Measurements from ENCODE around the gene ADSS1.
"Not testable (repeated sequence)": the region's sequence is repeated elsewhere in the genome, so short reads cannot be mapped to it uniquely, and the experiment has no call there.

Gene ADSS1

GRCh38 chr14:104717646-104718045 lies 6.4 kb upstream of the ADSS1 start:
- DNase-seq (ENCODE audit: low spot score), result no peak

DNA sequence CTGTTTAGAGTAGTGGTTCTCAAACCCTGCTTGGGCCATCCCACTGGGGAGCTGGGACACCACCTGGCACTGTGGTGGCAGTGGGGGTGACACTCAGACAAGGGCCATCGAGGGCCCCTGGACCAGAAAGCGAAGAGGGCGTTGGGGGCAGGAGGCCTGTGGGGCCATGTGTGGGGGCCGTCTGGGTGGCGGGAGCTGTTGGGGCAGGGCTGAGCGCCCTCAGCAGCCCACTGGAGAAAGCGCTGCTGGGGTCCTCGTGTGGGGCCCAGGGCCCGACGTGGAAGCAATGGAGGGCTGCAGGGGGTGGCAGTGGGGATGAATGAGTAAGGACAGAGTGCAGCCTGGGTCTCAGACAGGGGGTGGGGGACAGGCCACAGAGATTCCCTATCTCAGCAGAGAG lies 5.9 kb upstream of the ADSS1 start:
- DNase-seq (ENCODE audit: low spot score), result no peak

GRCh38 chr14:104718871-104719270 lies 5.2 kb upstream of the ADSS1 start:
- no peak for DNase-seq (ENCODE audit: low spot score)

DNA sequence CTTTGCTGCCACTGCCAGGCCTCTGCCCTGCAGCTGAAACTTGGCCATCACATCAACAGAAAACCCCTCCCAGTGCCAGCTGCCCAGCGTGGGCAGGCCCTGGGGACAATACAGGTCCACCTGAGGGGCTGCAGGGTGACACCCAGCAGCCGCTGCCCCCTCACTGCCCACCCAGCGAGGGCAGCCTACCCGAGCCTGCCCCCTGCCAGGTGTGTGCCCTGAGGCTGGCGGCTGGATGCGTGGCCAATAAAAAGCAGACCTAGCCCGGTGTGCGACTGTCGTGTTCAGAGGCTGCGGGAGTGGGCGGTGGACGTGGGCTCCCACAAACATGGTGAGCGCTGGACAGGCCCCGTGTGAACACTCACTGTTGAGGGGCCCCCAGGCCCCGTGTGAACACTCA lies 4.7 kb upstream of the ADSS1 start:
- no peak for DNase-seq (ENCODE audit: low spot score)

DNA sequence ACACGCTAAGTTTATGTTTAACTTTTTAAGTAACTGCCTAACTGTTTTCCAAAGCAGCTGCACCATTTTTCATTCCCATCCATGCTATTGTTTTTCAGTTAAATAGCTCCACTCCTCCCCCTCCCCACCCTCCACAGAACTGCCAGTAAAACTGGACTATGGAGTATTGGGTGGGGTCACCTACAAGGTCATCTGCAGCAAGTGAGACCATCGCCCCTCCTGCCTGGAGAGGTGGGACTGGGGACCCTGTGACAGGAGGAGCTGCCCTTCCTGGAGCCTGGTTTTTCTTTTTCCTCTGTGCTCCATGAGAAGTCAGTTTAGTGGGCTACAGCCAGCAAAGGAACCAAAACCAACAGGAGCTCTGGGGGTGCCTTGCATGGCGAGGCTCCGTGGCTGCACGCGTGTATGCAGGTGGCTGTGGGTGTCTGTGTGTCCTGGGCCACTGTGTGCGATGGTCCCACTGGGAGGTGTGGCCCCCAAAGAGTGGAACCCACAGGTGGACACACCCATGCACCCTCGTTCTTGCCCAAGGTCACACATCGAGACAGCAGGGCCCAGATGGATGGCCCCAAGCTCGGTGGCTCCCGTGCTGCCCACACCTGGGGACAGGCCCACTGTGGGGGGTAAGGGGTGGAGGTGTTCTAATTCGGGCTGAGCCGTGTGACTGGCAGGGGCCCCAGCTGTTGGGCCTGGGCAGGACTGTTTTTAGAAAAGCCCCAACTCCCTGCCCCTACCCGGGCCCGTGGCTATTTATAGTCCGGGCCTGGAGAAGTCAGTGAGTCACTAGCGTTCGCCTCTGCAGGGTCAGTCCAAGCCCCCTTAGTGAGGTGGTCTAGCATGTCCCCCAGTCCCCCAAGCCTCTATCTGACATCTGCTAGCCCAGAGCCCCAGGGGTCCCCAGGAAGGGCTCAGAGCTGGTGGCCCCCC lies 2.3 kb upstream of the ADSS1 start:
- DNase-seq (ENCODE audit: low spot score), result no peak

DNA sequence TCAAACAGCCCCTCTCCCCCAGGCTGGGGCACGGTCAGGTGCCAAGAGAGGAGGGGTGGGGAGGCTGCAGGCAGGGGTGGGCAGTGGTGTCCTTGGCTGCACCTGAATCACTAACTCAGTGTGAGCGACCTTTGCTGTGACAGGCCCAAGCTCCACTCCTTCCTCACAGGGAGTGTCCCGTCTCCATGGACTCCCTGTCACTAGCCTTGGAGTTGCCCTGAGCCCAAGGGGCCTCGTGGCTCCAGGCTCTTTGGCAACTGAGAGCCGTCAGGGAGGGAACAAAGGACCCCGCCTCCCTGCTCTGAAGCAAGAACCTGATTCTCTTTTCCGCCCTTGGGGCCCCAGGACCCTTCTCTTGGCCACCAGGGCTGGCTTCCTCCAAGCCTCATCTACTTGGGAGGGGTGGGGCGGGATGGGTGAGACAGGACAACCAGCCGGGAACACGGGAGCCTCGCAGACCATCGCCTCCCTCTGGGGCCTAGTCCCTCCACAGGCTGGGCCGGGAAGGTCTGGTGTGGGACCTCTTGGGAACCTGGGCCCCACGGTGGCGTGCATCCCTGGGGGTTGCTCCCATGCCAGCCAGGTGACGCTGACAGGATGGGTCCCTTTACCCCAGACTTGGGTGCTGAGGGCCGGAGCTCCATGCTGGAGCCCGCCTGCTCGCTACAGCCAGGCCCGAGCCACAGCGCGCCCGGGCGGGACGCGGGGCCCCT lies 935 bp upstream of the ADSS1 start:
- no peak for DNase-seq (ENCODE audit: low spot score)

GRCh38 chr14:104724407-104724980 lies 465 bp downstream of the ADSS1 start:
- no peak for DNase-seq (ENCODE audit: low spot score)

DNA sequence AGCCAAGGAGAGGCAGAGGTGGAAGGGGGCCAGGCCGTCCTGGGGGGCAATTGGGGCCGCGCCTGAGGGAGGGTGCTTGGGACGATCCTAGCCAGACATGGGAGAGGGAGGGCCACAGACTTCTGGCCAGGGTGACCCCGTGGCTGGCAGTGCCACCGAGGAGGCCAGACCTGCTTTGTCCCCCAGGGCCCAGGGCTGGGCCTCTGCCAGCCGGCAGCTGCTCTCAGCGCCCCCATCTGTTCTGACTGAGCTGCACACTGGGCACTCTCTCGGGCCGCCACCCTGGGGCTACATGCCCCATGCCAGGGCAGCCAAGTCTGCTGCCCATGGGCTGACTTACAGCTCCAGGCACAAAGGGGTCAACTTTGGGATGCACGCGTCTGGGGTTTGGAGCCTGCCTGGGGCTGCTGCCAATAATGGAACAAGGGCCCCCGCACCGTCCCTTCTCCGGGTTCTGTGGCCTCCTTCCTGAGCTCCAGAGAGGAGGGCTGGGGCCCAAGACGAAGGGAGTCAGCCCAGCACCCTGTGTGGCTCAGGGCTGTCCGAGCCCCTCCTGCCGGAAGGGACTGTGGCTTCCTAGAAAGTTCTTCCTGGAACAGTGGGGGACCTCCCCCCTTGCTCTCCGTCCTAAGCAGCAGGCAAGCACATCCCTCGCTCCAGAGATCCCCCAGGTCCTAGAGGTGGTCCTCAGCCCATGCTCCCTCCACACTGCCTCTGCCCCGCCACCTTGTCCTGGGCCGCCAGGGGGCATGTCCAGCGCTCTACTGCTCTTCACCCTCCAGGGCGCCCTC lies 1.1 kb downstream of the ADSS1 start:
- no peak for DNase-seq (ENCODE audit: low spot score)

- DNase-seq (ENCODE audit: low spot score), result no peak
These were observed 1.9 kb downstream of the ADSS1 start for GRCh38 chr14:104725772-104726548.

- no peak for DNase-seq (ENCODE audit: low spot score)
These were observed 2.8 kb downstream of the ADSS1 start for GRCh38 chr14:104726600-104727451.

GRCh38 chr14:104728631-104729030 lies 4.6 kb downstream of the ADSS1 start:
- no peak for DNase-seq (ENCODE audit: low spot score)

DNA sequence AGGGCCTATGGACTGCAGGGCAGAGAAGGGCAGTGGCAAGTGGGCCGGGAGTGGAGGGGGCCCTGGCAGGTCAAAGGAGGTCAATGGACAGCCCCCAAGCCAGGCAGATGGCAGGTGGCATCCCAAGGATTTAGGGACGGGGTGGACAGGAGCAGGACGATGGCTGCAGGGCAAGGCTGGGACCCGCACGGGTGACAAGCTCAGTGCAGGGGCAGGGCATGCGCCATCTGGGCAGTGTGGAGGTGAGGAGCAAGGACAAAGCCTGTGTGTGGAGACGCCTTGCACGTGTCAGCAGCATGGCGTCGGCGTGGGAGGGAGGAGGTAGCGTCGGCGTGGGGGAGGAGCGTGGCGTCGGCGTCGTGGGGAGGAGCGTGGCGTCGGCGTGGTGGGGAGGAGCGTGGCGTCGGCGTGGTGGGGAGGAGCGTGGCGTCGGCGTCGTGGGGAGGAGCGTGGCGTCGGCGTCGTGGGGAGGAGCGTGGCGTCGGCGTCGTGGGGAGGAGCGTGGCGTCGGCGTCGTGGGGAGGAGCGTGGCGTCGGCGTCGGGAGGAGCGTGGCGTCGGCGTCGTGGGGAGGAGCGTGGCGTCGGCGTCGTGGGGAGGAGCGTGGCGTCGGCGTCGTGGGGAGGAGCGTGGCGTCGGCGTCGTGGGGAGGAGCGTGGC lies 5.3 kb downstream of the ADSS1 start:
- not testable (repeated sequence) for DNase-seq (ENCODE audit: low spot score)

DNA sequence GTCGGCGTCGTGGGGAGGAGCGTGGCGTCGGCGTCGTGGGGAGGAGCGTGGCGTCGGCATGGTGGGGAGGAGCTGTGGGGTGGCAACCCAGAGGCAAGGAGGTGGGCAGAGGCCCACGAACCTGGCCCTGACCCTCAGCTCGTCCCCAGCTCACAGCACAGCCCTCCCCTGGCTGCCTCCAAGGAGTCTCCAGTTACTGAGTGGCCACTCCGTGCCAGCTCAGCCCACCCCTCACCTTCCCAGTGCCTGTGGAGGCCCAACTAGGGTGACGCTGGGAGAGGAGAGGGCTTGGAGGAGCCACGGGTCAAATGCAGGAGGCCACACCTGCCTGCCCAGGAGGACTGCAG lies 5.8 kb downstream of the ADSS1 start:
- DNase-seq (ENCODE audit: low spot score), result no peak

DNA sequence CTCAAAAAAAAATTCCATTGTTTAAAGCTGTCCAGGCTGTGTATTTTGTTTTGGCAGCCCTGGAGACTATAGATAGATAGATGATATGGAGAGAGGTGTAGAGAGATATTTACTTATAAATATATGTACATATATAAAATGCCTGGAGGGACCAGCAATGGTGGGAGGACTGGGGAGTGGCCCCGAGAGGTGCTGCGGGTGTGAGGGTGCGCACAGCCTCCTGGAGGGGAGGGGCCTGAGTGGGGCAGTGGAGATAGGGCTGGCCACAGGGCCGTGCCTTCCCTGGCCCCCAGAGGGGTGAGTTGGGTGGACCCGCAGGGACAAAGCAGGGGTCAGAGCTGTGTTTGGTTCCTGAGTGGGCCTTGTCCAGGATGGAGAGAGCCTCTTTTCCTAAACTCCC lies 6.5 kb downstream of the ADSS1 start:
- no peak for DNase-seq (ENCODE audit: low spot score)

- DNase-seq (ENCODE audit: low spot score), result no peak
These were observed 7.6 kb downstream of the ADSS1 start for GRCh38 chr14:104731320-104732294.

DNA sequence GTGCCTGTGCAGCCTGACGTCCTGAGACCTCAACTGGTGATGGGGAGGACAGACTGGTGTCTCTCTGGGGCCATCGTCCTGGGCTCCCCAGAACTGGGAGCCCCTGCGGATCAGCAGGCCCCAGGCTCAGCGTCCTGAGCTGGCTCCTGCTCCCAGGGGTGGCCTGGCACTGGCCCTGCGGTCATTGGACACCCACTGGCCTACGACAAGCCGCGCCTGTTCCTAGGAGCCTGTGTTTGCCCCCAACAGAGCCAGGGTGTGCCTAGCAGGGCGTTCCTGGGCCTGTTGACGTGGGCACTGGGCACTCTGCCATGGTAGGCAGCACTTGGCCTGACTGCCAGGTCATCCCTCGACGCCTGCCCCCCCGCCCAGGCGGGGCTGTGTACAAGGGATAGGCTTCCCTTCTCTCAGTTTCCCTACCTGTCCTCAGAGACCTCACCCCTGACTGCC lies 8.4 kb downstream of the ADSS1 start:
- no peak for DNase-seq (ENCODE audit: low spot score)

GRCh38 chr14:104732931-104733681 lies 9.1 kb downstream of the ADSS1 start:
- no peak for DNase-seq (ENCODE audit: low spot score)

DNA sequence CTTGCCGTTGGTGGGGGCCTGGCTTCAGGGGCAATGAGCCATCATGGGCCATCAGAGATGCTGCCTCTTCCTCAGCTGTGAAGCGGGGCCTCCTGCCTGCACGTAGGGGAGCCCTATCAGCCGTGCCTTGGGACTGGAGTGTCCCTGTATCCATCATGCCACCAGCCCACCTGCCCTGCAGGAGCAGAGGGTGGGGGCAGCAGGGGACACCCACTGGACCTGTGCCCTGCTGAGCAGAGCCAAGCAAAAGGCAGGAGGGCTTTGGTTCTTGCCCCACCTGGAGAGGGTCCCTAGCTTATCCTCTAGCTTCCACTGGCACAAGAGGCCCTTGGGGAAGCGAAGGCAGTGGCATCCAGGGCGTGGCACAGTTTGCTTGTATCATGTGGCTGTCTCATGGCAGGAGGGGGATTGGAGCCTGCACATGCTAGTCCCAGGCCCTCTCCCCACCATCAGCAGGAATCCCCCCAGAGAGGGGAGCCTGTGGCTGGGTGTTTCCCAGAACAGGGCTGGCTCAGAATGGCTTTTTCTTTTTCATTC lies 10.1 kb downstream of the ADSS1 start:
- no peak for DNase-seq (ENCODE audit: low spot score)

Measured in activated CD4-positive, alpha-beta T cell treated with anti-CD3 and anti-CD28 coated beads, Interleukin-2, Interleukin-4, amounts not matched to agents 100 ng/mL and 50 ng/mL, durations not matched to agents 16 hours and 8 hours (primary cell).